ENCODE measurements around the gene OR51D1.

GRCh38 chr11:4643682-4644081, 6.4 kb downstream of the OR51D1 start, which contains the start of gene OR51E1:
- TF ChIP-seq POLR2A (IDR thresholded peaks at IDR 0.05) (no peak), CTCF (IDR thresholded peaks at IDR 0.05 in 8 of 11, conservative IDR thresholded peaks at IDR 0.05 in 3 of 11) (no peak)
